ENCODE data around the gene RAB27B.

DNA sequence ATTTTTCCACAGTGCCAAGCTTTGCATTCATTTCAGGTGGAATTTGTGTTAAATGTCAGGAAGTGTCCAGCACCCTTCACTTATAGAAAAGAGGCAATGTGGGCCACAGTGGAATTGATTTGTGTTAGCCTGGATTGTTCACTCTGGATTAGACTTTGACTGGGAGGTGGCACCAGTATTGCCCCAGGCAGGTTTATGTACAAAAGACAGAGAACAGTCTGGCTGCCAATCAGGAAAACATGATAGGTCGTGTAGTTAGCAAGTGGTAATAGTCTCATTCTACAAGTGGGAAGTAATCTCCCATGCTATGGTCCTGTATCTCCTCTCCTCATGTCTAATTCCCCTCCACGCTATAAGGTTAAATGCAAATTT lies 45.6 kb downstream of the RAB27B start:
- TF ChIP-seq ZNF426 (tag by site-specific recombination; IDR thresholded peaks at IDR 0.05) = no peak
- no peak for TF ChIP-seq YY1 (tag by site-specific recombination; IDR thresholded peaks at IDR 0.05)
- TF ChIP-seq ZFP3 (tag by site-specific recombination; IDR thresholded peaks at IDR 0.05; ENCODE audit: low read depth) = no peak
- TF ChIP-seq ZNF24 (tag by site-specific recombination; IDR thresholded peaks at IDR 0.05) = no peak
- TF ChIP-seq ZNF48 (tag by site-specific recombination; IDR thresholded peaks at IDR 0.05) = no peak

Data from HEK293 (cell line).